Testis (tissue), 3 donors: ENCODE data around the gene DUOX1. TPM values are rescaled to one million over a fixed set of nuclear protein-coding genes. Genes with fewer than 3 reads are reported as not detected.

Experiments
- DNase-seq: peaks from one replicate; pipeline ENCODE4 v3.0.0-alpha.2; 2019
- H3K27ac ChIP-seq, 2 donors: fragments of 200-600 bp; sonication (generic); one replicate each; pipeline ENCODE4 v1.5.1; 2019
- H3K27me3 ChIP-seq: fragments of 200-600 bp; sonication (generic); one replicate; pipeline ENCODE4 v1.5.1; 2019
- H3K36me3 ChIP-seq: fragments of 200-600 bp; sonication (generic); one replicate; pipeline ENCODE4 v1.5.1; 2017; ENCODE audit warnings: low read depth; ENCODE audit errors: missing control alignments
- H3K4me1 ChIP-seq: fragments of 200-600 bp; sonication (generic); one replicate; pipeline ENCODE4 v1.5.1; 2019
- H3K4me3 ChIP-seq, 2 donors: fragments of 200-600 bp; sonication (generic); one replicate each; pipeline ENCODE4 v1.5.1; 2017 to 2019
- H3K9me3 ChIP-seq: fragments of 200-600 bp; sonication (generic); one replicate; pipeline ENCODE4 v1.5.1; 2017
- POLR2A ChIP-seq: fragments of 450-650 bp; IDR thresholded peaks from one replicate; pipeline ENCODE4 v1.6.1; 2017; ENCODE audit warnings: antibody characterized with exemption, mild to moderate bottlenecking, moderate library complexity
- WGBS, 2 donors: methylation state at CpG; one replicate each; pipeline ENCODE4 v1.1.5; 2018; 5-methylcytosine and 5-hydroxymethylcytosine counted together
- intact Hi-C: fragments of 100-400 bp; cut with DNase I; formaldehyde crosslinking; loops from one replicate; pipeline ENCODE4 v1.15.1; 2023; ENCODE audit warnings: low total_unique reads
- polyA plus RNA-seq: library from polyadenylated mRNA; stranded (reverse); fragments of 350-450 nt; fragmentation: Illumina TruSeq; extraction: RNeasy Lipid Tissue Mini Kit (QIAGEN cat#74804); gene quantifications from one replicate; pipeline ENCODE4 v1.2.3, GENCODE V29; 2014; ENCODE audit warnings: low read depth, low replicate concordance; ENCODE audit not compliant: insufficient read depth
- total RNA-seq, 2 donors: library from RNA; depleted of rRNA; stranded (reverse); fragments of >200 nt; gene quantifications; one replicate each; pipeline ENCODE4 v1.2.3, GENCODE V29; 2016
- TF ChIP-seq, protein P1 (sequence below), 3 experiments: fragments of 450-650 bp in 2 of 3; fragments of 200-600 bp in 1 of 3; sonication (generic) in 1 of 3; IDR thresholded peaks; one replicate each; pipeline ENCODE4 v1.5.1; 2016 to 2019; ENCODE audit warnings: antibody characterized with exemption in 3 of 3, mild to moderate bottlenecking in 2 of 3, moderate library complexity in 1 of 3

The DUOX1 gene
- total and polyA plus RNA-seq, 3 donors from 2014 or later, result 2.8 to 5.7 (median 5.3) TPM

DNA sequence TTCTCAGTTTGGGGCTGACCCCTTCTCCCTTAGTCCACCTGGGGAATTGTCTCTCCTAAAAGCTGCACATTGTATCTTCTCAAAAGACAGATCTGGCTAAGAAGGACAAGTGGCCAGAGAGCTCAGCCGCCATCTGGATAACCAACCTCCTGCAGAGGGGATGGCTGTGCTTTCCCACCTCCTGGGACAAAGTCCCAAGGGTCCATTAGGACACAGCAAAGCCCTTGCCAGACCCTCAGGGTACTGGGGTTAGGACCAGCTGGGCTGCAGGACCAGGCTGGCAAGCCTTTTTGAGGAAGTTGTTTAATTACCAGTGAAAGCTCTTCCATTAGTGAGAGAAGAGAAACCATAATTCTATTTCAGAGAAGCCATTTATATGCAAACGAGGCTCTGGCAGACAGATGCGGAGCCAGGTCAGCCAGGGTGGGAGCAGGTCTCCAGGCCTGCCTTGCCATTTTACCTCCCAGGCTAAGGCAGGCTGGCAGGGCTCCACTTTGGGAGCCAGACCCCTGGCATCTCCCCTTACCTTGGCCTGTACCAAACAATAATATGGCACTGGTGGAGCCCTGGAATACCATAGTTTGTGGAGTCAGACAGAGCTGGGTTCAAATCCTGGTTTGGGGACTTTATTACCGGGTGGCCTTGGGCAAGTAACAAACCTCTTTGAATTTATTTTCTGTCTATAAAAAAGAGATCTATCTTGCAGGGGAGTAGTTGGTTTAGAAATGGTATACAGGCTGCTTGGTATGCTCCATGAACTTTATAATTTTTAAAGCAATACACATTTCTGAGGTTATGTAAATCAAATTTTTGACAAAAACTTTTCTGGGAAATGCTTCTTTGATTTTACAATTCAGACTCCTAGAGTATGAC, 40.0 kb downstream of the DUOX1 start:
- no peaks in the 10 kb centered on the region for H3K27me3 ChIP-seq
- no peak for DNase-seq
- WGBS, 2 donors, result 67 to 69% methylated on average over 3 to 4 of the region's 4 CpGs
- no peak overlapping the region for H3K4me3 ChIP-seq
- no peaks in the 10 kb centered on the region for H3K9me3 ChIP-seq
- H3K27ac ChIP-seq, result no peak overlapping the region
- TF ChIP-seq, protein P1, sequence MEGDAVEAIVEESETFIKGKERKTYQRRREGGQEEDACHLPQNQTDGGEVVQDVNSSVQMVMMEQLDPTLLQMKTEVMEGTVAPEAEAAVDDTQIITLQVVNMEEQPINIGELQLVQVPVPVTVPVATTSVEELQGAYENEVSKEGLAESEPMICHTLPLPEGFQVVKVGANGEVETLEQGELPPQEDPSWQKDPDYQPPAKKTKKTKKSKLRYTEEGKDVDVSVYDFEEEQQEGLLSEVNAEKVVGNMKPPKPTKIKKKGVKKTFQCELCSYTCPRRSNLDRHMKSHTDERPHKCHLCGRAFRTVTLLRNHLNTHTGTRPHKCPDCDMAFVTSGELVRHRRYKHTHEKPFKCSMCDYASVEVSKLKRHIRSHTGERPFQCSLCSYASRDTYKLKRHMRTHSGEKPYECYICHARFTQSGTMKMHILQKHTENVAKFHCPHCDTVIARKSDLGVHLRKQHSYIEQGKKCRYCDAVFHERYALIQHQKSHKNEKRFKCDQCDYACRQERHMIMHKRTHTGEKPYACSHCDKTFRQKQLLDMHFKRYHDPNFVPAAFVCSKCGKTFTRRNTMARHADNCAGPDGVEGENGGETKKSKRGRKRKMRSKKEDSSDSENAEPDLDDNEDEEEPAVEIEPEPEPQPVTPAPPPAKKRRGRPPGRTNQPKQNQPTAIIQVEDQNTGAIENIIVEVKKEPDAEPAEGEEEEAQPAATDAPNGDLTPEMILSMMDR (IDR thresholded peaks at IDR 0.05), result no peak
- TF ChIP-seq POLR2A, result no peak
- intact Hi-C loops, result no loop called here
- peaks cover 14% of the 10 kb centered on the region for H3K4me1 ChIP-seq
- no peaks in the 10 kb centered on the region for H3K36me3 ChIP-seq

DNA sequence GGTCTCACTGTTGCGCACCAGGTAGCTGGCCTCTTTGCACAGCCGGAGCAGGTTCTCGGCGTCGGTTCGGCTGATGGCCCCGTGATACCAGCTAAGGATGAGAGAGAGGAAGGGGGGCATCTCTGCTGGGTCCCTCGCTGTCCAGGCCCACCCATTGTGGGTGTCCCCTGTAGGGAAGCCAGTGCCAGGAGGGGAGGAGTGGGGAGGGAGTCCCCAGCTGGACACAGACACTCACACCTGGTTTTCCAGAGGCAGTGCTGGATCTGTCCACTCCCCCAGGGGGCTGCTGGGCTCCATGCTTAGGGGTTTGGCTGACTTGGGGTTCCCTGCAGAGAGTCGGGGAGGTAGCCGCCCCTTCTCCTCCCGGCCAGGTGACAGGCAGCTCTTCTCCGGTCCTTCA, 42.1 kb downstream of the DUOX1 start:
- Histone ChIP-seq H3K9me3 (no peaks in the 10 kb centered on the region), H3K27ac (no peak overlapping the region), H3K27me3 (no peaks in the 10 kb centered on the region), H3K36me3 (no peaks in the 10 kb centered on the region), H3K4me3 (no peak overlapping the region), H3K4me1 (peaks cover 6% of the 10 kb centered on the region)
- no peak for DNase-seq
- intact Hi-C loops, result no loop called here
- TF ChIP-seq POLR2A, result no peak
- TF ChIP-seq, protein P1 (IDR thresholded peaks at IDR 0.05), result no peak
- 94% methylated on average over 12 of the region's 12 CpGs; no CpG with 5 or more reads in 1 of the 2 donors for WGBS, 2 donors

DNA sequence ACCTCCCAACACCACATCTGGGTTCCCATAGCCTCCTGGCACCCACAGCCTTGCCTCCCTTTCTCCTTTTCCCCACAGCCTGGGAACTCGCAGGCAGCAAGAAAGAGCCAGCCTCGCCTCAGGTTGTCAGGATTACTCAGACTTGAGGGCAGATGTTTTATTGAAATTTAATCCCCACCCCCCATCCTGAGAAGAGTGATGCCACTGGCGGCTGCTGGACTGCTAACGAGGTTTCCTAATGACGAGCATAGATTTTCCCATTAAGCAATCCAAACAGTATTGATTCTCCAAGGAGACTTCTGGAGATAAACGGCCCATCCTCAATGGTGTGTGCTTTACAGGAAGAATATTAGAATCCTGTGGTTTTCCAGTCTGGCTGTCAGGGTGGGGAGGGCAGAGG, 44.3 kb downstream of the DUOX1 start:
- Histone ChIP-seq H3K36me3 (no peaks in the 10 kb centered on the region), H3K4me1 (peaks cover 6% of the 10 kb centered on the region), H3K27me3 (no peaks in the 10 kb centered on the region), H3K9me3 (no peaks in the 10 kb centered on the region), H3K4me3 (no peak overlapping the region), H3K27ac (no peak overlapping the region)
- intact Hi-C loops, result no loop called here
- 79 to 91% methylated on average over 6 of the region's 6 CpGs for WGBS, 2 donors
- TF ChIP-seq, protein P1 (IDR thresholded peaks at IDR 0.05), result no peak
- no peak for TF ChIP-seq POLR2A
- DNase-seq, result no peak

DNA sequence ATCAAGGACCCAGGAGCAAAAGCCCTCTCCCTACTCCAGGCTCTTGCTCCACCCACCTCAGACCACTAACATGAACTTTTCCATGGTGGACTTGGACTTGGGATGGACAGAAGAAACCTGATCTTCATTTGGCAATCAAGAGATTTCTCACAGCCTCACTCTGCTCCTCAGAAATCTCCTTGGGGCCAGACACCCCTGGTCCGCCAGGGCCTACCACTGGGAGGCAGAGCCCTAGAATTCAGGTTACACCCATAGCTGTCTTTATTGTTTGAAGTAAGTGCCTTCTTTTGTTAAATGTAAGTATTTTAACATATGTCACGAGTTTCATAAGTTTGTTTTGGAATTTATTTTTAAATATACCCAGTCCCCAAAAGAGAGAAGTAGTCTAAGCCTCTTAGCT, 44.8 kb downstream of the DUOX1 start:
- H3K4me1 ChIP-seq, result peaks cover 1% of the 10 kb centered on the region
- intact Hi-C loops, result no loop called here
- no peak overlapping the region for H3K4me3 ChIP-seq
- H3K9me3 ChIP-seq, result no peaks in the 10 kb centered on the region
- H3K27ac ChIP-seq, result no peak overlapping the region
- WGBS, 2 donors, result 89 to 99% methylated on average over 2 of the region's 2 CpGs
- H3K27me3 ChIP-seq, result no peaks in the 10 kb centered on the region
- no peak for TF ChIP-seq POLR2A
- no peaks in the 10 kb centered on the region for H3K36me3 ChIP-seq
- DNase-seq, result no peak

DNA sequence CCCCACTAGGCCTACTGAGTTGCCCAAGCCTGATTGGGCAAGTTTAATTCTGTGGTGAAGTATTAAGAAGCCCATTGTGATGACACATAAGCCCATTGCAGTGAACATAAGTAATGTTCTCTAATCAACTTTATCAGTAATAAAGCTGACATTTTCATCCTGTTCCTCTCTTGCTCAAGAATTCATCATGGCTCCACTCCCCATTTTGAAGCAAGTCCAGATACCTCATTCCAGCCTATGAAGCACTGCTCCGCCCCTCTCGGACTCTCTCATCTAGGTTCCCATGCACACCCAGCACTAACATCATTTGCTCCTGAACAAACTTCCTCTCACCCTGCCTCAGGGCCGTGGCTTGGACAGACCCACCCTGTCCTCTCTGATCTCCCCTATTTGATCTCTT, 47.5 kb downstream of the DUOX1 start:
- Histone ChIP-seq H3K9me3 (no peaks in the 10 kb centered on the region), H3K36me3 (no peaks in the 10 kb centered on the region), H3K27me3 (no peaks in the 10 kb centered on the region), H3K27ac (no peak overlapping the region), H3K4me3 (no peak overlapping the region), H3K4me1 (no peaks in the 10 kb centered on the region)
- DNase-seq, result no peak
- WGBS, 2 donors, result 95 to 97% methylated on average over 3 of the region's 3 CpGs
- TF ChIP-seq, protein P1 (IDR thresholded peaks at IDR 0.05), result no peak
- TF ChIP-seq POLR2A, result no peak
- intact Hi-C loops, result no loop called here
